ENCODE results near the gene USP49.

DNA sequence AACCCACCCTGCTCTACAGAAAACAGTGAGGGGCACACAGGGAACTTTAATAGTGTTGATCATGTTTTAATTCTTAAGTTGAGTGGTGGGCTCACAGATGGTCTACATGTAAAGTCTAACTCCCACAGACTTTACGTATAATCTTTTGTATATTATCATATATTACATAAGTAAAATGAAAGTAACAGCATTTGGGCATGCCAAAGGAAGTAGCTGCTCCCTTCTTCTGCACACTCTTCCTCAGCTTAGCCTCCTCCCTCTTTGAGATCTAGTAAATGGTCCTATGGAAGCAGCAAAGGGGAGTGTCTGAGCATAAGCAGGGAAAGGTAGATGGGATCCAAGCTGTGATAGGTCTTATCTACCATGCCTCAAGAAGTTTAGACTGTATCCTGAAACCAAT, 14.6 kb upstream of the USP49 start:
- TF ChIP-seq, protein P1, sequence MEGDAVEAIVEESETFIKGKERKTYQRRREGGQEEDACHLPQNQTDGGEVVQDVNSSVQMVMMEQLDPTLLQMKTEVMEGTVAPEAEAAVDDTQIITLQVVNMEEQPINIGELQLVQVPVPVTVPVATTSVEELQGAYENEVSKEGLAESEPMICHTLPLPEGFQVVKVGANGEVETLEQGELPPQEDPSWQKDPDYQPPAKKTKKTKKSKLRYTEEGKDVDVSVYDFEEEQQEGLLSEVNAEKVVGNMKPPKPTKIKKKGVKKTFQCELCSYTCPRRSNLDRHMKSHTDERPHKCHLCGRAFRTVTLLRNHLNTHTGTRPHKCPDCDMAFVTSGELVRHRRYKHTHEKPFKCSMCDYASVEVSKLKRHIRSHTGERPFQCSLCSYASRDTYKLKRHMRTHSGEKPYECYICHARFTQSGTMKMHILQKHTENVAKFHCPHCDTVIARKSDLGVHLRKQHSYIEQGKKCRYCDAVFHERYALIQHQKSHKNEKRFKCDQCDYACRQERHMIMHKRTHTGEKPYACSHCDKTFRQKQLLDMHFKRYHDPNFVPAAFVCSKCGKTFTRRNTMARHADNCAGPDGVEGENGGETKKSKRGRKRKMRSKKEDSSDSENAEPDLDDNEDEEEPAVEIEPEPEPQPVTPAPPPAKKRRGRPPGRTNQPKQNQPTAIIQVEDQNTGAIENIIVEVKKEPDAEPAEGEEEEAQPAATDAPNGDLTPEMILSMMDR (IDR thresholded peaks at IDR 0.05 in 4 of 5, conservative IDR thresholded peaks at IDR 0.05 in 1 of 5), result no peak
- no peak for TF ChIP-seq POLR2A (IDR thresholded peaks at IDR 0.05)
